Skeletal muscle tissue (tissue), 4 donors: ENCODE results near the gene FGFRL1. TPM values are rescaled to one million over a fixed set of nuclear protein-coding genes. Genes with fewer than 3 reads are reported as not detected.

ENCODE experiments used
- H3K27ac ChIP-seq: one replicate; pipeline ENCODE4 v1.7.0; 2013; ENCODE audit warnings: mild to moderate bottlenecking, low read depth, low read length, inconsistent platforms
- H3K27me3 ChIP-seq, 3 donors: one replicate each; pipeline ENCODE4 v1.7.0; 2013; ENCODE audit warnings: low read length in 3 of 3; ENCODE audit not compliant: control insufficient read depth in 3 of 3, insufficient read depth in 3 of 3
- H3K36me3 ChIP-seq, 3 donors: one replicate each; pipeline ENCODE4 v1.7.0; 2013; ENCODE audit warnings: low read length in 3 of 3; ENCODE audit not compliant: control insufficient read depth in 3 of 3, insufficient read depth in 3 of 3
- H3K4me1 ChIP-seq, 3 donors: one replicate each; pipeline ENCODE4 v1.7.0; 2013; ENCODE audit warnings: low read length in 3 of 3, mild to moderate bottlenecking in 3 of 3; ENCODE audit not compliant: control insufficient read depth in 3 of 3, insufficient read depth in 3 of 3
- H3K4me3 ChIP-seq, 3 donors: one replicate each; pipeline ENCODE4 v1.7.0; 2013; ENCODE audit warnings: low read length in 3 of 3
- H3K9ac ChIP-seq, 3 donors: one replicate each; pipeline ENCODE4 v1.7.0; 2013; ENCODE audit warnings: low read length in 3 of 3, mild to moderate bottlenecking in 3 of 3, moderate library complexity in 2 of 3, low read depth in 1 of 3
- H3K9me3 ChIP-seq, 3 donors: one replicate each; pipeline ENCODE4 v1.7.0; 2013; ENCODE audit warnings: low read length in 3 of 3; ENCODE audit not compliant: control insufficient read depth in 3 of 3
- total RNA-seq: library from RNA; depleted of rRNA; stranded (reverse); fragments of >200 nt; gene quantifications from one replicate; pipeline ENCODE4 v1.2.3, GENCODE V29; 2014
- donor health status: Osteomylitis.

FGFRL1 gene
- 54.3 TPM for total RNA-seq

GRCh38 chr4:1011022-1011665 is at the start of gene FGFRL1:
Gene FGFRL1, plus strand, starts transcription at chr4:1011626. Its CDS starts 860 bp downstream, at chr4:1012486.
- Histone ChIP-seq H3K4me3 (peak within 1 kb of the TSS in 2 of 3 donors; percentile 45 to 75), H3K9ac (peak within 1 kb of the TSS in 2 of 3 donors; percentile 32 to 62), H3K4me1 (peaks cover 10 to 21% (median 20%) of the 10 kb centered on the region in 3 donors), H3K27me3 (peaks cover 16 to 23% (median 19%) of the 10 kb centered on the region in 3 donors), H3K36me3 (no peaks in the 10 kb centered on the region), H3K27ac (no peak within 1 kb of the TSS), H3K9me3 (no peaks in the 10 kb centered on the region)

- Histone ChIP-seq H3K36me3 (peaks cover 10 to 18% (median 16%) of the 10 kb centered on the region in 3 donors), H3K4me1 (no peaks in the 10 kb centered on the region), H3K27ac (no peak overlapping the region), H3K9ac (no peak overlapping the region), H3K4me3 (no peak overlapping the region), H3K9me3 (no peaks in the 10 kb centered on the region), H3K27me3 (no peaks in the 10 kb centered on the region)
Measured at GRCh38 chr4:962231-963208, 48.9 kb upstream of the FGFRL1 start.

- H3K9me3 ChIP-seq: no peaks in the 10 kb centered on the region
- H3K27me3 ChIP-seq: peaks cover 0 to 8% (median 7%) of the 10 kb centered on the region in 3 donors
- H3K27ac ChIP-seq: no peak overlapping the region
- H3K36me3 ChIP-seq: peaks cover 5 to 14% (median 10%) of the 10 kb centered on the region in 3 donors
- no peaks in the 10 kb centered on the region for H3K4me1 ChIP-seq
- H3K9ac ChIP-seq: no peak overlapping the region
- no peak overlapping the region for H3K4me3 ChIP-seq
Measured at GRCh38 chr4:963276-964225, 47.9 kb upstream of the FGFRL1 start.

GRCh38 chr4:964346-965025 is 46.9 kb upstream of the FGFRL1 start:
- Histone ChIP-seq H3K9ac (no peak overlapping the region), H3K4me3 (no peak overlapping the region), H3K36me3 (peaks cover 5 to 14% (median 10%) of the 10 kb centered on the region in 3 donors), H3K4me1 (no peaks in the 10 kb centered on the region), H3K9me3 (no peaks in the 10 kb centered on the region), H3K27me3 (peaks cover 0 to 12% (median 9%) of the 10 kb centered on the region in 3 donors), H3K27ac (no peak overlapping the region)

- no peaks in the 10 kb centered on the region for H3K9me3 ChIP-seq
- H3K4me3 ChIP-seq: no peak overlapping the region
- peaks cover 0 to 12% (median 9%) of the 10 kb centered on the region in 3 donors for H3K27me3 ChIP-seq
- no peak overlapping the region for H3K27ac ChIP-seq
- peaks cover 5 to 14% (median 10%) of the 10 kb centered on the region in 3 donors for H3K36me3 ChIP-seq
- peaks cover 0 to 2% (median 0%) of the 10 kb centered on the region in 3 donors for H3K4me1 ChIP-seq
- no peak overlapping the region for H3K9ac ChIP-seq
Measured at GRCh38 chr4:965048-965765, 46.2 kb upstream of the FGFRL1 start.

- Histone ChIP-seq H3K9ac (no peak overlapping the region), H3K27me3 (peaks cover 0 to 12% (median 9%) of the 10 kb centered on the region in 3 donors), H3K9me3 (no peaks in the 10 kb centered on the region), H3K36me3 (peaks cover 5 to 14% (median 10%) of the 10 kb centered on the region in 3 donors), H3K4me3 (no peak overlapping the region), H3K27ac (no peak overlapping the region), H3K4me1 (peaks cover 0 to 3% (median 0%) of the 10 kb centered on the region in 3 donors)
Measured at GRCh38 chr4:965766-966134, 45.7 kb upstream of the FGFRL1 start.

GRCh38 chr4:966266-967112 is 44.9 kb upstream of the FGFRL1 start:
- peaks cover 5 to 11% (median 6%) of the 10 kb centered on the region in 3 donors for H3K4me1 ChIP-seq
- H3K9me3 ChIP-seq: no peaks in the 10 kb centered on the region
- no peak overlapping the region for H3K27ac ChIP-seq
- no peak overlapping the region for H3K9ac ChIP-seq
- peaks cover 0 to 15% (median 9%) of the 10 kb centered on the region in 3 donors for H3K27me3 ChIP-seq
- H3K4me3 ChIP-seq: no peak overlapping the region
- H3K36me3 ChIP-seq: peaks cover 5 to 12% (median 10%) of the 10 kb centered on the region in 3 donors
